Skeletal muscle tissue (tissue), 4 donors: ENCODE data around the gene SF3B2. TPM values are rescaled to one million over a fixed set of nuclear protein-coding genes. Genes with fewer than 3 reads are reported as not detected.
A peak's percentile ranks its signal among the peaks of the same experiment; 100 is the strongest.
"Not testable (repeated sequence)": the region's sequence is repeated elsewhere in the genome, so short reads cannot be mapped to it uniquely, and the experiment has no call there.

Experiments
- H3K27ac ChIP-seq: one replicate; pipeline ENCODE4 v1.7.0; 2013; ENCODE audit warnings: mild to moderate bottlenecking, low read depth, low read length, inconsistent platforms
- H3K27me3 ChIP-seq, 3 donors: one replicate each; pipeline ENCODE4 v1.7.0; 2013; ENCODE audit warnings: low read length in 3 of 3; ENCODE audit not compliant: control insufficient read depth in 3 of 3, insufficient read depth in 3 of 3
- H3K36me3 ChIP-seq, 3 donors: one replicate each; pipeline ENCODE4 v1.7.0; 2013; ENCODE audit warnings: low read length in 3 of 3; ENCODE audit not compliant: control insufficient read depth in 3 of 3, insufficient read depth in 3 of 3
- H3K4me1 ChIP-seq, 3 donors: one replicate each; pipeline ENCODE4 v1.7.0; 2013; ENCODE audit warnings: low read length in 3 of 3, mild to moderate bottlenecking in 3 of 3; ENCODE audit not compliant: control insufficient read depth in 3 of 3, insufficient read depth in 3 of 3
- H3K4me3 ChIP-seq, 3 donors: one replicate each; pipeline ENCODE4 v1.7.0; 2013; ENCODE audit warnings: low read length in 3 of 3
- H3K9ac ChIP-seq, 3 donors: one replicate each; pipeline ENCODE4 v1.7.0; 2013; ENCODE audit warnings: low read length in 3 of 3, mild to moderate bottlenecking in 3 of 3, moderate library complexity in 2 of 3, low read depth in 1 of 3
- H3K9me3 ChIP-seq, 3 donors: one replicate each; pipeline ENCODE4 v1.7.0; 2013; ENCODE audit warnings: low read length in 3 of 3; ENCODE audit not compliant: control insufficient read depth in 3 of 3
- total RNA-seq: library from RNA; depleted of rRNA; stranded (reverse); fragments of >200 nt; gene quantifications from one replicate; pipeline ENCODE4 v1.2.3, GENCODE V29; 2014
- donor health status: Osteomylitis.

SF3B2 gene
- total RNA-seq, 1 donor from 2014 or later: 62.1 TPM

DNA sequence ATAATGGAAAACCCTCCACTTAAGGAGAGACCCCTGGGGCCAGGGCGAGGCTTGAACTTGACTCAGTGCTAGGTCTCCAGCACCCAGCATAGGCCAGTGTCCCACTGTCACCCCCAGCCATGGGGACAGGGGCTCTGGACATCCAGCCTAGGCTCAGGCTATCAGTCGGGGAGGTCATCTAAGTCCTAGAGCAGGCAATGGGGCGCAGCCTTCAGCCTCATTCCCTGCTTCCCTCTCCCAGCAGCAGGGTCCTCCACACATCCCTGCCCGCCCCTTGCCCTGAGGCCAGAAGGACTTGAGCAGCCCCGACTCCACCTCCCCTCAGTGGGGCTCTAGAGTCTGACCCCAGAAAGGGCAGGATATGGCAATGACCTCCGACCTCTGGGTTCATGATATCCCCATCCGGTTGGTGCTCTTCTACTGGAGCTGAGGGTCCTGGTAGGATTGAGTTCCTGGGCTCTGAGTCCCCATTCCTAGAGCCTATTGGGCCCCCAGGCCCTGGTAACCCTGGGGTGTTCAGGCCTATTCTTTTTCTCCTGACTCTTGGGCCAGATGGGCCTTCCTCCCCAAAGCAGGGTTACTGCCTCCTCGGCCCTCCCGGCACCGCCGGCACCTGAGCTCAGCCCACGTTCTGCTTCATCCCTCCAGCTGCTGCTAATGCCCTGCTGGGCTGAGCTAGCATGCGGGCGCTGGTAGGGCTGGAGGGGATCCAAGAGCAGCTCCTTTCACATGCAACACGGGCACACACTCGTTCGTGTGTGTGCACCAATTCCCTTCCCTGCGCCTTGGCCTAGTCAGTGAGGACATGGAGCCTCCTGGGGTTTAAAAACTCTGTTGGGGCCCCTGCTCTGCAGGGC, 36.0 kb upstream of the SF3B2 start:
- Histone ChIP-seq H3K36me3 (no peaks in the 10 kb centered on the region), H3K27me3 (peaks cover 18 to 27% (median 26%) of the 10 kb centered on the region in 3 donors), H3K4me3 (peak overlapping the region; percentile 31 to 46 (median 35)), H3K9me3 (no peaks in the 10 kb centered on the region), H3K27ac (peak overlapping the region; percentile 51), H3K4me1 (peaks cover 14 to 28% (median 19%) of the 10 kb centered on the region in 3 donors), H3K9ac (peak overlapping the region in 2 of 3 donors; percentile 40 to 45)

DNA sequence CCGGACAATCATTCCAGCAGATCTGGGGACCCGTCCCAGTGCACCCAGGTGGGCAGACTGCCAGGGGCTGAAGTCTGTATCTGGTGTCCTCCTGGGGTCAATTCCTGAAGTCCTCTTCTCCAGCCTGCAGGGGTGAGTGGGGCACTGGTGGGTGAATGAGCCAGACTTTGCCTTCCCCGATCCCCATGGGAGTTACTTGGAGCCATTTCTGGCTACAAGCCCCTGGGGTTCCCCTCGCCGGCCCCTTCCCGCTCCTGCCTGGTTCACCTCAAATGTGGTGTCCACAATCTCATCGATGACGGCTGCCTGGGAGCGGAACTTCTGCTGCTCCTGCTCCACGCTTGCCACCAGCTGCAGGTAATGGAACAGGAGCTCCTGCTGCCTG, 35.4 kb upstream of the SF3B2 start:
- H3K9ac ChIP-seq: no peak overlapping the region
- no peak overlapping the region for H3K27ac ChIP-seq
- peaks cover 13 to 21% (median 20%) of the 10 kb centered on the region in 3 donors for H3K27me3 ChIP-seq
- H3K36me3 ChIP-seq: no peaks in the 10 kb centered on the region
- H3K4me3 ChIP-seq: no peak overlapping the region
- H3K4me1 ChIP-seq: peaks cover 14 to 27% (median 19%) of the 10 kb centered on the region in 3 donors
- no peaks in the 10 kb centered on the region for H3K9me3 ChIP-seq

DNA sequence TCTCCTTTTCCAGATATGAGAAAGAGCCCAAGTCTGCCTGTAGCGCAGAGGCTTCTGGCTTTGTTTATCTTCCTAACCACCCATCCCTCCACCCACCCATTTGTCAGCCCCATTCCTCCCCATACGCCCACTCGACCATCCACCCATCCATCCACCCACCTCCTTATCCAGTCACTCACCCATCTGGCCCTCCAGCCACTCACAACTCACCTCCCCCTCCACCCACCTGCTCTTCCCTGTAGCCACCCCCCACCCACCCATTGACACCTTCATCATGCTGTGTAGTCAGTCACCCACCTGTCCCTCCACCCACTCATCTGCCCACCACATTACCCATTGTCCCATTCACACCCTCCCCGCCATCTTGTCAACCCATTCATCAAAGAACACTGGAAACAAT, 34.8 kb upstream of the SF3B2 start:
- no peaks in the 10 kb centered on the region for H3K36me3 ChIP-seq

DNA sequence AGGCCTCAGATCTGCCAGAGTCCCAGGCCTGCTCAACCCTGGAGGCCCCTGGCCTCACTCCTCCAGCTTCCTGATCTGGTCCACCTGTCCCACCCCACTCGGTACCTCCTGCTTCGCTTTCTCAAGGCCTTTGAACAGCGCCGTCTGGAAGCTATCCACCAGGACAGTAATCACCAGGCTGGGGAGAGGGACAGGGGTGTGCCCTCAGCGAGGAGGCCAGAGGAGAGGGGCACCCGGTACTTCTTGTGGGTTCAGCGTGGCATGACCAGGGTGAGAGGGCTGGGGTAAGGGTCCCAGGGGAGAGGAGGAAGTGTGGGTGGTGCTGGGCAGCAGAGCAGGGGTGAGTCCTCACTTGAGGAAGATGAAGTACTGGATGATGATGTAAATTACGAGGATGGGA, 32.0 kb upstream of the SF3B2 start:
- no peaks in the 10 kb centered on the region for H3K36me3 ChIP-seq
- no peak overlapping the region for H3K4me3 ChIP-seq
- no peak overlapping the region for H3K27ac ChIP-seq
- no peaks in the 10 kb centered on the region for H3K9me3 ChIP-seq
- H3K9ac ChIP-seq: no peak overlapping the region
- H3K4me1 ChIP-seq: peaks cover 14 to 24% (median 19%) of the 10 kb centered on the region in 3 donors
- peaks cover 0 to 3% (median 0%) of the 10 kb centered on the region in 3 donors for H3K27me3 ChIP-seq

More for the DNA sequence above, 34.8 kb upstream of the SF3B2 start:
- Histone ChIP-seq H3K4me1 (peaks cover 15 to 23% (median 20%) of the 10 kb centered on the region in 3 donors), H3K27ac (no peak overlapping the region), H3K27me3 (peaks cover 10 to 16% (median 15%) of the 10 kb centered on the region in 3 donors), H3K9ac (no peak overlapping the region), H3K4me3 (no peak overlapping the region), H3K9me3 (no peaks in the 10 kb centered on the region)

DNA sequence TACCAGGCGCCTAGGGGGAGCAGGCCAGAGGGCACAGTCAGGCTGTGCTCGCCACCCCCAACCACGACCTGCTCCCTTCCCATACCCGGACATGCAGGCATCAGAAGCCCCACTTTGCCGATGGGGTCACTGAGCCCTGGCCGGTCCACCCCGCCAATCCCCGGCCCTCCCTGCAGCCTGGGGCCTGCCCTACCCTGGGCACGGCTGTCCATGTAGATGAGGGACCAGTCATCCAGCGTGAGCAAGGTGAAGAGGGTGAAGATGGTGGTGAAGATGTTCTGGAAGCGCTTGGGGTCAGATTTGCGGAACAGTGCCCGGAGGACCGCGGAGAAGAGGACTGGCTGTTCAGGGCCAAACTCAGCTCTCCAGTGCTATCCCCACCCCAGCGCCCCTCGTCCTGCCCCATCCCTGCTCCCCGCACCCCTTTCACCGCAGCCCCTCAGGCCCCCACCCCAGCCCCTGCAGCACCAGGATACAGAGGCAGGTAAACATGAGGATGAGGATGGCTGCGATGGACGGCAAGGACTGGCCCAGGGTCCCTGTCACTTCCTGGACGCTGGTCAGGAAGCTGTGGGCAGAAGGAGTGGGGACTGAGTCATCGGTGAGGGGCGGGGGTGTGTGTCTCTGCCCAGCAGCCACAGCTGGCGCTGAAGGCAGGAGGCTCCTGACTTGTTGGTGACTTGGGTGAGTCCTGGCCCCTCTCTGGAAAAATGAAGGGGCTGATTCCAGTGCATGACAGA, 31.4 kb upstream of the SF3B2 start:
- Histone ChIP-seq H3K9ac (no peak overlapping the region), H3K36me3 (no peaks in the 10 kb centered on the region), H3K4me3 (no peak overlapping the region), H3K27ac (no peak overlapping the region), H3K9me3 (no peaks in the 10 kb centered on the region), H3K4me1 (peaks cover 9 to 18% (median 13%) of the 10 kb centered on the region in 3 donors), H3K27me3 (peaks cover 0 to 3% (median 0%) of the 10 kb centered on the region in 3 donors)

DNA sequence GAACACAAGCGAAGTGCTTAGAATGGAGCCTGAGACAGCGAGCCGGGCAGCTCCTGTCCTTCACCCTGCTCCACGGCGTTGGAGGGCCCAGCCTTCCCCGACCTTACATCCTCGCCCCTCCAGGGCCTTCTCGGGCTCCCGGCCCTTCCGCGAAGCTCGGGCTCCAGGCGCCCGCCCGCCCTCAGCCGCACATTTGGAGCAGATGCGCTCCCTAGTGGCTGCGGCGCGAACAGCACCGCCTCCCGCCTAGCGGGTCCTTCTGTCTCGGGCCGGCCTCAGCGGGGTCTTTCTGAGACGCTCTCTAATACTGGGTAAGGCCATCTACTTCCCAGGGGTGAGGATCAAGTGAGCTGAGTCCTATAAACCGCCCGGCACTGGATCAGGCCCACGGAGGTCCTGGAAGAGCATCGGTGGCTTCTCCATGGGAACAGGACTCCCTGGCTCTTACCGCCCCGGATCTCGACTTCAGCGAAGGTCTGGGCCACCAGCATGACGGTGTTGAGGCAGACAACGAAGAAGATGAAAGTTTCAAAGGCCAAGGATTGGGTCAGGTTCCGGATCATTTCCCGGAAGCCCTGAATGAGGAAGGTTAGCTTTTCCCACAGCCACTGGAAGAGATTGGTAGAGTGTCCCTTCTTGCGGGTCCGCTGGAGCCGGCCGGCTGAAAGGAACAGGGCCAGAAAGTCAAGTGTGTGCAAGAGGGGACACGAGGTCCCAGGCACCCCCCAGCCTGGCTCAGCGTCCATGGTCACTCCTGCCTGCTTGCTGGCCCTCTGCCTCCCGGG, 29.6 kb upstream of the SF3B2 start:
- Histone ChIP-seq H3K9me3 (no peaks in the 10 kb centered on the region), H3K27ac (no peak overlapping the region), H3K36me3 (no peaks in the 10 kb centered on the region), H3K4me1 (peaks cover 5 to 10% (median 7%) of the 10 kb centered on the region in 3 donors), H3K4me3 (peak overlapping the region; percentile 44 to 58 (median 48)), H3K27me3 (peaks cover 0 to 3% (median 0%) of the 10 kb centered on the region in 3 donors), H3K9ac (peak overlapping the region; percentile 60 to 79 (median 68))

DNA sequence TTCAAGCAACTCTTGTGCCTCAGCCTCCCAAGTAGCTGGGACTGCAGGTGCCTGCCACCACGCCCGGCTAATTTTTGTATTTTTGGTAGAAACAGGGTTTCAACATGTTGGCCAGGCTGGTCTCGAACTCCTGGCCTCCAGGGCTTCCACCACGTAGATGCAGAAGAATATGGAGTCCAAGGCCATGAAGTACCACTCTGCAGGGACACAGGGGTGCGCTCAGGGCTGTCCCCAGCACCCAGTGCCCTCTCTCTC, 29.1 kb upstream of the SF3B2 start:
- not testable (repeated sequence) for H3K9ac ChIP-seq, H3K36me3 ChIP-seq, H3K9me3 ChIP-seq, H3K27ac ChIP-seq, H3K4me1 ChIP-seq, H3K27me3 ChIP-seq, H3K4me3 ChIP-seq

DNA sequence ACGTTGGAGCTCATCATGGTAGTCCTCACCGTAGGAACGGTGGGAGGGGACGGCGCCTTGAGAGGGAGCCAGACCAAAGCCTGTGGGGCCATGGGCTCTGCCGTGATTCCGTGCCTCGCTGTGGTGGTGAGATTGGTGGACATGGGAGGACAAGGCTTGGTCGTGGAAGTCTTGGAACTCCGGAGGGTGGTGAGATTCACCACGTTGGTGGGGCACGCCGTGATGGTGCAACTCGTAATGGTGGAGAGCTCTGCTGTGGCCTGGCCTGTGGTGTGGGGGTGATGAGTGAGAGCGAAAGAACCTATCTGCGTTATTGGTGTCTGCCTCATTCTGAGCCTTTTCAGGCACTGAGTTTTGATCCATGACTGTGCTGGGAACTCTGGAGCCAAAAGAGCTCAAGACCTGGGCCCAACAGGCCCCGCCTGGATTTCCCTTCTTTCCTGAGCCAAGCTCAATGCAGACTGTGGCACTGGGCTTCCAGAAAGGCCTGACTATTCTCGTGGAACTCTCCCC, 26.1 kb upstream of the SF3B2 start, which contains the start of gene CATSPER1:
CATSPER1 (minus strand) TSS at position 463 of the 513 bp plus-strand sequence; CDS start at position 363, 100 bp downstream.
- no peak within 1 kb of the TSS for H3K9ac ChIP-seq
- H3K4me3 ChIP-seq: no peak within 1 kb of the TSS
- no peaks in the 10 kb centered on the region for H3K9me3 ChIP-seq
- no peak within 1 kb of the TSS for H3K27ac ChIP-seq
- peaks cover 5 to 10% (median 7%) of the 10 kb centered on the region in 3 donors for H3K4me1 ChIP-seq
- H3K36me3 ChIP-seq: no peaks in the 10 kb centered on the region
- peaks cover 0 to 3% (median 0%) of the 10 kb centered on the region in 3 donors for H3K27me3 ChIP-seq

DNA sequence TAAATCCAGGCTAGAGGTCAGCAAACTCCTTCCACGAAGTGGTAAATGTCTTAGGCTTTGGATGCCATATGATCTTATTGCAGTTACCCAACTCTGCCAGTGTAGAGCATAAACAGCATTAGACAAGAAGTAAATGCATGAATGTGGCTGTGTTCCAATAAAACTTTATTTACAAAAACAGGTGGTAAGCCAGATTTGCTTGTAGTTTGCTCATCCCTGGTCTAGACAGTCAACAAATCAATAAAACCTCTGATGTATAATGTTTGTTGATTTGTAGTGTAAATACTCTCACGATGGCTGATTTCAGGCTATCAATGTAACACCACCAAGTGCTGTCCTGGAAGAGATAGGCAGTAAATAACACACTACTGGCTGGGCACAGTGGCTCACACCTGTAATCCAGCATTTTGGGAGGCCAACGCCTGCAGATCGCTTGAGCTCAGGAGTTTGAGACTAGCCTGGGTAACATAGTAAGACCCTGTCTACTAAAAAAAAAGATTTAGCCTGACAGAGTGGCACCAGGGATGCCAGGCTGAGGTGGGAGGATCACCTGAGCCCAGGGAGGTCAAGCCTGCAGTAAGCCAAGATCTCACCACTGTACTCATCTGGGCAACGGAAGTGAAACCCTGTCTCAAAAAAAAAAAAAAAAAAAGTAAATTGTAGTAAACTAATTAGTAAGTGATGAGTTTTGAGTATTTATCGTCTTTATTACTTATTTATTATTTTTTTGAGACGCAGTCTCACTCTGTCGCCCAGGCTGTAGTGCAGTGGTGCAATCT, 19.0 kb upstream of the SF3B2 start:
- Histone ChIP-seq H3K4me3 (no peak overlapping the region), H3K9me3 (no peaks in the 10 kb centered on the region), H3K4me1 (no peaks in the 10 kb centered on the region), H3K27me3 (peaks cover 0 to 4% (median 0%) of the 10 kb centered on the region in 3 donors), H3K36me3 (no peaks in the 10 kb centered on the region), H3K27ac (no peak overlapping the region), H3K9ac (no peak overlapping the region)
